ENCODE data around the gene DCAF16. TPM values are rescaled to one million over a fixed set of nuclear protein-coding genes. Genes with fewer than 3 reads are reported as not detected.
A peak's percentile ranks its signal among the peaks of the same experiment; 100 is the strongest.

Gene DCAF16
- total RNA-seq, 2 donors from 2014 or later = 12.9 to 31.1 TPM

- ATAC-seq (ENCODE audit: insufficient number of reproducible peaks, low FRiP score, low read depth) = no peak
Observed at GRCh38 chr4:17846266-17846665, 35.7 kb upstream of the DCAF16 start.

GRCh38 chr4:17823871-17824669, 13.5 kb upstream of the DCAF16 start:
- no peaks in the 10 kb centered on the region for H3K4me1 ChIP-seq (ENCODE audit: control insufficient read depth in 1 of 2, low read depth in 2 of 2)
- H3K4me3 ChIP-seq = no peak overlapping the region
- no peaks in the 10 kb centered on the region for H3K27me3 ChIP-seq (replicated peaks; ENCODE audit: insufficient read depth)
- no peak for TF ChIP-seq CTCF (IDR thresholded peaks at IDR 0.05)
- ATAC-seq (ENCODE audit: insufficient number of reproducible peaks, low FRiP score, low read depth) = no peak
- H3K36me3 ChIP-seq = no peaks in the 10 kb centered on the region
- DNase-seq (ENCODE audit: low spot score) = no peak
- no peak overlapping the region for H3K27ac ChIP-seq
- no peaks in the 10 kb centered on the region for H3K9me3 ChIP-seq

More at GRCh38 chr4:17846266-17846665, 35.7 kb upstream of the DCAF16 start:
- Histone ChIP-seq H3K27ac (no peak overlapping the region), H3K27me3 (replicated peaks; ENCODE audit: insufficient read depth) (no peaks in the 10 kb centered on the region), H3K4me3 (no peak overlapping the region), H3K4me1 (ENCODE audit: control insufficient read depth in 1 of 2, low read depth in 2 of 2) (no peaks in the 10 kb centered on the region), H3K9me3 (no peaks in the 10 kb centered on the region), H3K36me3 (no peaks in the 10 kb centered on the region)
- no peak for DNase-seq (ENCODE audit: low spot score)
- no peak for TF ChIP-seq CTCF (IDR thresholded peaks at IDR 0.05)

GRCh38 chr4:17817027-17817426, 6.5 kb upstream of the DCAF16 start:
- no peak overlapping the region for H3K4me3 ChIP-seq
- DNase-seq (ENCODE audit: low spot score) (no peak), ATAC-seq (ENCODE audit: insufficient number of reproducible peaks, low FRiP score, low read depth) (no peak)
- H3K27me3 ChIP-seq (replicated peaks; ENCODE audit: insufficient read depth) = no peaks in the 10 kb centered on the region
- H3K9me3 ChIP-seq = no peaks in the 10 kb centered on the region
- no peaks in the 10 kb centered on the region for H3K4me1 ChIP-seq (ENCODE audit: control insufficient read depth in 1 of 2, low read depth in 2 of 2)
- TF ChIP-seq CTCF (IDR thresholded peaks at IDR 0.05) = peak; percentile 29
- H3K27ac ChIP-seq = no peak overlapping the region
- H3K36me3 ChIP-seq = no peaks in the 10 kb centered on the region

- H3K9me3 ChIP-seq = no peaks in the 10 kb centered on the region
- ATAC-seq (ENCODE audit: insufficient number of reproducible peaks, low FRiP score, low read depth) (no peak), DNase-seq (ENCODE audit: low spot score) (no peak)
- TF ChIP-seq CTCF (IDR thresholded peaks at IDR 0.05) = no peak
- H3K27me3 ChIP-seq (replicated peaks; ENCODE audit: insufficient read depth) = no peaks in the 10 kb centered on the region
- no peaks in the 10 kb centered on the region for H3K36me3 ChIP-seq
- no peak overlapping the region for H3K4me3 ChIP-seq
- H3K4me1 ChIP-seq (ENCODE audit: control insufficient read depth in 1 of 2, low read depth in 2 of 2) = peaks cover 0 to 3% of the 10 kb centered on the region in 2 donors
- no peak overlapping the region for H3K27ac ChIP-seq
Observed at GRCh38 chr4:17816142-17816541, 5.6 kb upstream of the DCAF16 start.

GRCh38 chr4:17814140-17814539, 3.6 kb upstream of the DCAF16 start:
- H3K4me1 ChIP-seq (ENCODE audit: control insufficient read depth in 1 of 2, low read depth in 2 of 2) = peaks cover 2 to 12% of the 10 kb centered on the region in 2 donors
- H3K36me3 ChIP-seq = no peaks in the 10 kb centered on the region
- no peak for TF ChIP-seq CTCF (IDR thresholded peaks at IDR 0.05)
- H3K4me3 ChIP-seq = no peak overlapping the region
- no peak for ATAC-seq (ENCODE audit: insufficient number of reproducible peaks, low FRiP score, low read depth)
- no peaks in the 10 kb centered on the region for H3K27me3 ChIP-seq (replicated peaks; ENCODE audit: insufficient read depth)
- H3K9me3 ChIP-seq = no peaks in the 10 kb centered on the region
- H3K27ac ChIP-seq = no peak overlapping the region
- DNase-seq (ENCODE audit: low spot score) = no peak

Data from thoracic aorta (tissue), 2 donors.